ENCODE data around the gene ALG12. TPM values are rescaled to one million over a fixed set of nuclear protein-coding genes. Genes with fewer than 3 reads are reported as not detected.

The ALG12 gene
- total and polyA plus RNA-seq, 2 of the 13 experiments (the other 11 are each of a cell fraction or from before 2014, with no cell fraction given) = 7.8 to 15.8 TPM

- TF ChIP-seq ZNF512B (CRISPR knock-in tag; IDR thresholded peaks at IDR 0.05; ENCODE audit: borderline replicate concordance) = no peak
- 0 out of 2 replicates have a peak, but pooled peaks have one; percentile 28 for TF ChIP-seq E2F5 (CRISPR knock-in tag; conservative IDR thresholded peaks at IDR 0.05)
- TF ChIP-seq ZNF251 (CRISPR knock-in tag; IDR thresholded peaks at IDR 0.05) = no peak
- 0 out of 2 replicates have a peak, but pooled peaks have one; percentile 50 for TF ChIP-seq ATRX (CRISPR knock-in tag; IDR thresholded peaks at IDR 0.05; ENCODE audit: borderline replicate concordance)
- no peak for TF ChIP-seq ZNF101 (CRISPR knock-in tag; IDR thresholded peaks at IDR 0.05; ENCODE audit: borderline replicate concordance, low read depth)
- 0 out of 2 replicates have a peak, but pooled peaks have one; percentile 35 for TF ChIP-seq BRCA1 (CRISPR knock-in tag; IDR thresholded peaks at IDR 0.05)
- no peak for TF ChIP-seq NFE2L2 (IDR thresholded peaks at IDR 0.05; ENCODE audit: low read length)
- TF ChIP-seq ZNF460 (CRISPR knock-in tag; IDR thresholded peaks at IDR 0.05; ENCODE audit: borderline replicate concordance) = no peak
- TF ChIP-seq ZNF496 (CRISPR knock-in tag; IDR thresholded peaks at IDR 0.05; ENCODE audit: insufficient replicate concordance) = no peak
- no peak for TF ChIP-seq CBX2 (IDR thresholded peaks at IDR 0.05; ENCODE audit: low read depth, low read length)
- no peak for TF ChIP-seq CBX2 (CRISPR knock-in tag; IDR thresholded peaks at IDR 0.05; ENCODE audit: low read depth)
- TF ChIP-seq, protein P1, sequence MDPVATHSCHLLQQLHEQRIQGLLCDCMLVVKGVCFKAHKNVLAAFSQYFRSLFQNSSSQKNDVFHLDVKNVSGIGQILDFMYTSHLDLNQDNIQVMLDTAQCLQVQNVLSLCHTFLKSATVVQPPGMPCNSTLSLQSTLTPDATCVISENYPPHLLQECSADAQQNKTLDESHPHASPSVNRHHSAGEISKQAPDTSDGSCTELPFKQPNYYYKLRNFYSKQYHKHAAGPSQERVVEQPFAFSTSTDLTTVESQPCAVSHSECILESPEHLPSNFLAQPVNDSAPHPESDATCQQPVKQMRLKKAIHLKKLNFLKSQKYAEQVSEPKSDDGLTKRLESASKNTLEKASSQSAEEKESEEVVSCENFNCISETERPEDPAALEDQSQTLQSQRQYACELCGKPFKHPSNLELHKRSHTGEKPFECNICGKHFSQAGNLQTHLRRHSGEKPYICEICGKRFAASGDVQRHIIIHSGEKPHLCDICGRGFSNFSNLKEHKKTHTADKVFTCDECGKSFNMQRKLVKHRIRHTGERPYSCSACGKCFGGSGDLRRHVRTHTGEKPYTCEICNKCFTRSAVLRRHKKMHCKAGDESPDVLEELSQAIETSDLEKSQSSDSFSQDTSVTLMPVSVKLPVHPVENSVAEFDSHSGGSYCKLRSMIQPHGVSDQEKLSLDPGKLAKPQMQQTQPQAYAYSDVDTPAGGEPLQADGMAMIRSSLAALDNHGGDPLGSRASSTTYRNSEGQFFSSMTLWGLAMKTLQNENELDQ (CRISPR knock-in tag; IDR thresholded peaks at IDR 0.05; ENCODE audit: borderline replicate concordance) = no peak
- TF ChIP-seq REL (CRISPR knock-in tag; conservative IDR thresholded peaks at IDR 0.05) = no peak
- TF ChIP-seq PREB (CRISPR knock-in tag; IDR thresholded peaks at IDR 0.05) = no peak
- TF ChIP-seq DNMT3B (CRISPR knock-in tag; conservative IDR thresholded peaks at IDR 0.05) = no peak
- TF ChIP-seq ZNF441 (CRISPR knock-in tag; IDR thresholded peaks at IDR 0.05; ENCODE audit: borderline replicate concordance) = 0 out of 2 replicates have a peak, but pooled peaks have one; percentile 33
- TF ChIP-seq YEATS2 (CRISPR knock-in tag; IDR thresholded peaks at IDR 0.05; ENCODE audit: borderline replicate concordance) = no peak; the same call in 1 of the 2 replicates
- TF ChIP-seq SMARCE1 (IDR thresholded peaks at IDR 0.05; ENCODE audit: borderline replicate concordance) = no peak
- TF ChIP-seq KMT2B (CRISPR knock-in tag; IDR thresholded peaks at IDR 0.05) = 0 out of 2 replicates have a peak, but pooled peaks have one; percentile 19
- TF ChIP-seq, protein P2, sequence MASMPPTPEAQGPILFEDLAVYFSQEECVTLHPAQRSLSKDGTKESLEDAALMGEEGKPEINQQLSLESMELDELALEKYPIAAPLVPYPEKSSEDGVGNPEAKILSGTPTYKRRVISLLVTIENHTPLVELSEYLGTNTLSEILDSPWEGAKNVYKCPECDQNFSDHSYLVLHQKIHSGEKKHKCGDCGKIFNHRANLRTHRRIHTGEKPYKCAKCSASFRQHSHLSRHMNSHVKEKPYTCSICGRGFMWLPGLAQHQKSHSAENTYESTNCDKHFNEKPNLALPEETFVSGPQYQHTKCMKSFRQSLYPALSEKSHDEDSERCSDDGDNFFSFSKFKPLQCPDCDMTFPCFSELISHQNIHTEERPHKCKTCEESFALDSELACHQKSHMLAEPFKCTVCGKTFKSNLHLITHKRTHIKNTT (CRISPR knock-in tag; IDR thresholded peaks at IDR 0.05) = no peak
Observed at GRCh38 chr22:49948958-49949913, 31.0 kb upstream of the ALG12 start (continued).
